Esophagus squamous epithelium (tissue), 4 donors: ENCODE data around the gene RCOR1.

Experiments used
- POLR2A ChIP-seq, 4 donors: fragments of 450-650 bp; IDR thresholded peaks; one replicate each; pipeline ENCODE4 v1.6.1; 2017; ENCODE audit warnings: antibody characterized with exemption in 4 of 4, mild to moderate bottlenecking in 4 of 4, moderate library complexity in 3 of 4
- TF ChIP-seq, protein P1 (sequence below), 6 experiments: fragments of 450-650 bp in 4 of 6; fragments of 200-600 bp in 2 of 6; sonication (generic) in 2 of 6; IDR thresholded peaks; one replicate each; pipeline ENCODE4 v1.5.1; 2016 to 2019; ENCODE audit warnings: antibody characterized with exemption in 6 of 6, mild to moderate bottlenecking in 4 of 6, moderate library complexity in 4 of 6

- no peak for TF ChIP-seq POLR2A (IDR thresholded peaks at IDR 0.05)
- TF ChIP-seq, protein P1, sequence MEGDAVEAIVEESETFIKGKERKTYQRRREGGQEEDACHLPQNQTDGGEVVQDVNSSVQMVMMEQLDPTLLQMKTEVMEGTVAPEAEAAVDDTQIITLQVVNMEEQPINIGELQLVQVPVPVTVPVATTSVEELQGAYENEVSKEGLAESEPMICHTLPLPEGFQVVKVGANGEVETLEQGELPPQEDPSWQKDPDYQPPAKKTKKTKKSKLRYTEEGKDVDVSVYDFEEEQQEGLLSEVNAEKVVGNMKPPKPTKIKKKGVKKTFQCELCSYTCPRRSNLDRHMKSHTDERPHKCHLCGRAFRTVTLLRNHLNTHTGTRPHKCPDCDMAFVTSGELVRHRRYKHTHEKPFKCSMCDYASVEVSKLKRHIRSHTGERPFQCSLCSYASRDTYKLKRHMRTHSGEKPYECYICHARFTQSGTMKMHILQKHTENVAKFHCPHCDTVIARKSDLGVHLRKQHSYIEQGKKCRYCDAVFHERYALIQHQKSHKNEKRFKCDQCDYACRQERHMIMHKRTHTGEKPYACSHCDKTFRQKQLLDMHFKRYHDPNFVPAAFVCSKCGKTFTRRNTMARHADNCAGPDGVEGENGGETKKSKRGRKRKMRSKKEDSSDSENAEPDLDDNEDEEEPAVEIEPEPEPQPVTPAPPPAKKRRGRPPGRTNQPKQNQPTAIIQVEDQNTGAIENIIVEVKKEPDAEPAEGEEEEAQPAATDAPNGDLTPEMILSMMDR (IDR thresholded peaks at IDR 0.05): no peak
Observed at GRCh38 chr14:102558556-102558955, 33.9 kb upstream of the RCOR1 start.
